WTC11 (cell line): ENCODE data around the gene SAMD1. TPM values are rescaled to one million over a fixed set of nuclear protein-coding genes. Genes with fewer than 3 reads are reported as not detected.

Source experiments
- ATAC-seq: fragments of 200-7000 bp; cut with Tn5 transposase; 2 replicates; pipeline ENCODE4 v1.10.0; 2021; ENCODE audit warnings: mild to moderate bottlenecking, moderate library complexity
- CTCF ChIA-PET: fragments of 300-600 bp; sonication (Branson Sonifier 250); formaldehyde crosslinking; loops from one replicate; lab custom pipeline; 2021; ENCODE audit warnings: antibody characterized with exemption; lab: Charles Lee
- POLR2A ChIA-PET: fragments of 350-600 bp; sonication (Branson Sonifier 250); formaldehyde crosslinking; loops from one replicate; lab custom pipeline; 2021; ENCODE audit warnings: antibody characterized with exemption; lab: Charles Lee
- DNase-seq: peaks from one replicate; pipeline ENCODE4 v3.0.0; 2021; ENCODE audit warnings: low spot score
- H3K27ac Mint-ChIP-seq: 2 replicates; pipeline ENCODE4 v1.8.0; 2021; ENCODE audit warnings: mixed read lengths
- H3K27me3 Mint-ChIP-seq: 2 replicates; pipeline ENCODE4 v1.8.0; 2021; ENCODE audit warnings: low read depth, mild to moderate bottlenecking, moderate library complexity, mixed read lengths
- H3K36me3 Mint-ChIP-seq: 2 replicates; pipeline ENCODE4 v1.8.0; 2021; ENCODE audit warnings: mixed read lengths
- H3K4me1 Mint-ChIP-seq: 2 replicates; pipeline ENCODE4 v1.8.0; 2022; ENCODE audit warnings: mixed read lengths
- H3K4me3 Mint-ChIP-seq: 2 replicates; pipeline ENCODE4 v1.8.0; 2021; ENCODE audit warnings: mild to moderate bottlenecking, moderate library complexity, mixed read lengths
- H3K9me3 Mint-ChIP-seq: 2 replicates; pipeline ENCODE4 v1.8.0; 2021; ENCODE audit warnings: mixed read lengths
- ARID4B ChIP-seq: sonication (generic); formaldehyde crosslinking; IDR thresholded peaks from 2 replicates; pipeline ENCODE4 v1.8.0; 2023; ENCODE audit warnings: missing genetic modification reagents, mild to moderate bottlenecking, borderline replicate concordance
- ATF2 ChIP-seq: sonication (generic); formaldehyde crosslinking; IDR thresholded peaks from 2 replicates; pipeline ENCODE4 v1.8.1; 2022; ENCODE audit warnings: low read depth, missing genetic modification reagents, borderline replicate concordance
- ATF3 ChIP-seq: sonication (generic); formaldehyde crosslinking; conservative IDR thresholded peaks from 2 replicates; pipeline ENCODE4 v1.8.1; 2022; ENCODE audit warnings: mild to moderate bottlenecking, missing genetic modification reagents
- FOXP1 ChIP-seq: sonication (generic); formaldehyde crosslinking; IDR thresholded peaks from 2 replicates; pipeline ENCODE4 v1.8.0; 2022; ENCODE audit warnings: missing genetic modification reagents, mild to moderate bottlenecking, moderate library complexity, borderline replicate concordance
- GRHL2 ChIP-seq: fragments of 250-450 bp; sonication (Bioruptor Pico); IDR thresholded peaks from 2 replicates; pipeline ENCODE4 v1.8.0; 2022; ENCODE audit warnings: mild to moderate bottlenecking, moderate library complexity; ENCODE audit not compliant: insufficient replicate concordance, severe bottlenecking
- MLX ChIP-seq: sonication (generic); formaldehyde crosslinking; IDR thresholded peaks from 2 replicates; pipeline ENCODE4 v1.8.1; 2023; ENCODE audit warnings: mild to moderate bottlenecking, missing genetic modification reagents, moderate library complexity
- MXD4 ChIP-seq: fragments of 250-450 bp; sonication (Bioruptor Pico); IDR thresholded peaks from 2 replicates; pipeline ENCODE4 v1.8.0; 2021; ENCODE audit warnings: mild to moderate bottlenecking, moderate library complexity, borderline replicate concordance
- NFATC4 ChIP-seq: fragments of 250-450 bp; sonication (Bioruptor Pico); IDR thresholded peaks from 2 replicates; pipeline ENCODE4 v1.9.0; 2021; ENCODE audit warnings: mild to moderate bottlenecking
- NR1H2 ChIP-seq: sonication (generic); formaldehyde crosslinking; IDR thresholded peaks from 2 replicates; pipeline ENCODE4 v1.9.0; 2021; ENCODE audit warnings: mild to moderate bottlenecking, moderate library complexity, missing genetic modification reagents
- NR3C1 ChIP-seq: sonication (generic); formaldehyde crosslinking; conservative IDR thresholded peaks from 2 replicates; pipeline ENCODE4 v1.8.1; 2023; ENCODE audit warnings: low read depth, mild to moderate bottlenecking, missing genetic modification reagents
- TEAD1 ChIP-seq: sonication (generic); formaldehyde crosslinking; IDR thresholded peaks from 2 replicates; pipeline ENCODE4 v1.8.0; 2022; ENCODE audit warnings: mild to moderate bottlenecking, missing genetic modification reagents
- ZBTB43 ChIP-seq: sonication (generic); formaldehyde crosslinking; IDR thresholded peaks from 2 replicates; pipeline ENCODE4 v1.8.1; 2023; ENCODE audit warnings: mild to moderate bottlenecking, missing genetic modification reagents
- ZNF232 ChIP-seq: sonication (generic); formaldehyde crosslinking; IDR thresholded peaks from 2 replicates; pipeline ENCODE4 v1.8.0; 2022; ENCODE audit warnings: mild to moderate bottlenecking, missing genetic modification reagents
- ZNF263 ChIP-seq: sonication (generic); formaldehyde crosslinking; IDR thresholded peaks from 2 replicates; pipeline ENCODE4 v1.8.1; 2022; ENCODE audit warnings: low read depth, mild to moderate bottlenecking, moderate library complexity, missing genetic modification reagents
- ZNF317 ChIP-seq: sonication (generic); formaldehyde crosslinking; IDR thresholded peaks from 2 replicates; pipeline ENCODE4 v1.8.1; 2023; ENCODE audit warnings: low read depth, mild to moderate bottlenecking, moderate library complexity, missing genetic modification reagents, borderline replicate concordance
- total RNA-seq: library from RNA; stranded (reverse); gene quantifications from 3 replicates; pipeline ENCODE4 v1.2.3, GENCODE V29; 2021
- TF ChIP-seq, protein P1 (sequence below): sonication (generic); formaldehyde crosslinking; IDR thresholded peaks from 2 replicates; pipeline ENCODE4 v1.8.1; 2023; ENCODE audit warnings: mild to moderate bottlenecking, missing genetic modification reagents, borderline replicate concordance
- TF ChIP-seq, protein P2 (sequence below): fragments of 250-450 bp; sonication (Bioruptor Pico); IDR thresholded peaks from 2 replicates; pipeline ENCODE4 v1.9.0; 2021; ENCODE audit warnings: mild to moderate bottlenecking

SAMD1 gene
- total RNA-seq, 1 experiment from 2014 or later = 116 TPM

GRCh38 chr19:14103310-14103709 is 12.8 kb upstream of the SAMD1 start:
- no peak for TF ChIP-seq MLX (CRISPR knock-in tag)
- TF ChIP-seq ZBTB43 (CRISPR knock-in tag) = no peak
- TF ChIP-seq ZNF263 = no peak
- no peak for TF ChIP-seq ZNF232 (CRISPR knock-in tag)
- TF ChIP-seq FOXP1 (CRISPR knock-in tag) = no peak
- TF ChIP-seq NFATC4 (CRISPR knock-in tag) = no peak
- no peak for TF ChIP-seq ZNF317
- TF ChIP-seq ATF2 (CRISPR knock-in tag) = no peak
- TF ChIP-seq NR3C1 (CRISPR knock-in tag) = no peak
- TF ChIP-seq ARID4B (CRISPR knock-in tag) = no peak
- no peak for TF ChIP-seq MXD4 (CRISPR knock-in tag)
- TF ChIP-seq, all 79 proteins: peak for 0
- ATAC-seq (no peak), DNase-seq (no peak)
- POLR2A ChIA-PET = no interaction called here
- no peaks in the 10 kb centered on the region for H3K27me3 Mint-ChIP-seq
- H3K36me3 Mint-ChIP-seq = no peaks in the 10 kb centered on the region
- H3K9me3 Mint-ChIP-seq = no peaks in the 10 kb centered on the region
- H3K27ac Mint-ChIP-seq = no peak overlapping the region
- no peaks in the 10 kb centered on the region for H3K4me1 Mint-ChIP-seq
- CTCF ChIA-PET = interaction anchor here (1.3 to 1.5 kb wide), 2 partner anchors 9 to 12 kb away, joined by 3 read pairs; a partner anchor contains a TSS
- no peak overlapping the region for H3K4me3 Mint-ChIP-seq

DNA sequence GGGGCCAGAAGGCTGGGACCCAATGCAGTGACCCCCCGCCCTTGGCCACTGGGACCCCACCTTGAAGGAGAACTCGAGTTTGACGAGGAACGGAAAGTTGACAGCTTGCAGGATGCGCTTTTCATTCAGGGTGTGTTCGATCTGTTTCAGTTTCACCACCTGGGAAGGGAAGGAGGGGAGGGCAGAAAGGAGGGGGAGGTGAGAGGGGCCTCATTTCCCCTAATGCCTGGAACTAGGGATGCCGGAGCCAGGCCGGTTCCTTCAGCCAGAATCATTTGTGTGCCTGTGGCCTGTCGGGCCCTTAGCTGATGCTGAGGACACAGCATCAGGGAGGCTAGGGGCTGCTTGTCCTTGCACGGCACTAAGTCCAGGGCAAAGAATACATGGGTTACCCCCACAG is 12.2 kb upstream of the SAMD1 start:
- ATAC-seq = no peak
- Mint-ChIP-seq H3K27me3 (no peaks in the 10 kb centered on the region), H3K4me3 (no peak overlapping the region), H3K27ac (no peak overlapping the region), H3K36me3 (no peaks in the 10 kb centered on the region), H3K9me3 (no peaks in the 10 kb centered on the region), H3K4me1 (no peaks in the 10 kb centered on the region)
- POLR2A ChIA-PET = no interaction called here
- CTCF ChIA-PET = interaction anchor here (1.1 to 1.5 kb wide), 4 partner anchors 9 to 34 kb away, joined by 3 to 4 read pairs (median 3); partner anchors contain the start of gene ASF1B
- no peak for DNase-seq
- TF ChIP-seq, protein P1, sequence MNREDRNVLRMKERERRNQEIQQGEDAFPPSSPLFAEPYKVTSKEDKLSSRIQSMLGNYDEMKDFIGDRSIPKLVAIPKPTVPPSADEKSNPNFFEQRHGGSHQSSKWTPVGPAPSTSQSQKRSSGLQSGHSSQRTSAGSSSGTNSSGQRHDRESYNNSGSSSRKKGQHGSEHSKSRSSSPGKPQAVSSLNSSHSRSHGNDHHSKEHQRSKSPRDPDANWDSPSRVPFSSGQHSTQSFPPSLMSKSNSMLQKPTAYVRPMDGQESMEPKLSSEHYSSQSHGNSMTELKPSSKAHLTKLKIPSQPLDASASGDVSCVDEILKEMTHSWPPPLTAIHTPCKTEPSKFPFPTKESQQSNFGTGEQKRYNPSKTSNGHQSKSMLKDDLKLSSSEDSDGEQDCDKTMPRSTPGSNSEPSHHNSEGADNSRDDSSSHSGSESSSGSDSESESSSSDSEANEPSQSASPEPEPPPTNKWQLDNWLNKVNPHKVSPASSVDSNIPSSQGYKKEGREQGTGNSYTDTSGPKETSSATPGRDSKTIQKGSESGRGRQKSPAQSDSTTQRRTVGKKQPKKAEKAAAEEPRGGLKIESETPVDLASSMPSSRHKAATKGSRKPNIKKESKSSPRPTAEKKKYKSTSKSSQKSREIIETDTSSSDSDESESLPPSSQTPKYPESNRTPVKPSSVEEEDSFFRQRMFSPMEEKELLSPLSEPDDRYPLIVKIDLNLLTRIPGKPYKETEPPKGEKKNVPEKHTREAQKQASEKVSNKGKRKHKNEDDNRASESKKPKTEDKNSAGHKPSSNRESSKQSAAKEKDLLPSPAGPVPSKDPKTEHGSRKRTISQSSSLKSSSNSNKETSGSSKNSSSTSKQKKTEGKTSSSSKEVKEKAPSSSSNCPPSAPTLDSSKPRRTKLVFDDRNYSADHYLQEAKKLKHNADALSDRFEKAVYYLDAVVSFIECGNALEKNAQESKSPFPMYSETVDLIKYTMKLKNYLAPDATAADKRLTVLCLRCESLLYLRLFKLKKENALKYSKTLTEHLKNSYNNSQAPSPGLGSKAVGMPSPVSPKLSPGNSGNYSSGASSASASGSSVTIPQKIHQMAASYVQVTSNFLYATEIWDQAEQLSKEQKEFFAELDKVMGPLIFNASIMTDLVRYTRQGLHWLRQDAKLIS (CRISPR knock-in tag) = no peak
- TF ChIP-seq, protein P2, sequence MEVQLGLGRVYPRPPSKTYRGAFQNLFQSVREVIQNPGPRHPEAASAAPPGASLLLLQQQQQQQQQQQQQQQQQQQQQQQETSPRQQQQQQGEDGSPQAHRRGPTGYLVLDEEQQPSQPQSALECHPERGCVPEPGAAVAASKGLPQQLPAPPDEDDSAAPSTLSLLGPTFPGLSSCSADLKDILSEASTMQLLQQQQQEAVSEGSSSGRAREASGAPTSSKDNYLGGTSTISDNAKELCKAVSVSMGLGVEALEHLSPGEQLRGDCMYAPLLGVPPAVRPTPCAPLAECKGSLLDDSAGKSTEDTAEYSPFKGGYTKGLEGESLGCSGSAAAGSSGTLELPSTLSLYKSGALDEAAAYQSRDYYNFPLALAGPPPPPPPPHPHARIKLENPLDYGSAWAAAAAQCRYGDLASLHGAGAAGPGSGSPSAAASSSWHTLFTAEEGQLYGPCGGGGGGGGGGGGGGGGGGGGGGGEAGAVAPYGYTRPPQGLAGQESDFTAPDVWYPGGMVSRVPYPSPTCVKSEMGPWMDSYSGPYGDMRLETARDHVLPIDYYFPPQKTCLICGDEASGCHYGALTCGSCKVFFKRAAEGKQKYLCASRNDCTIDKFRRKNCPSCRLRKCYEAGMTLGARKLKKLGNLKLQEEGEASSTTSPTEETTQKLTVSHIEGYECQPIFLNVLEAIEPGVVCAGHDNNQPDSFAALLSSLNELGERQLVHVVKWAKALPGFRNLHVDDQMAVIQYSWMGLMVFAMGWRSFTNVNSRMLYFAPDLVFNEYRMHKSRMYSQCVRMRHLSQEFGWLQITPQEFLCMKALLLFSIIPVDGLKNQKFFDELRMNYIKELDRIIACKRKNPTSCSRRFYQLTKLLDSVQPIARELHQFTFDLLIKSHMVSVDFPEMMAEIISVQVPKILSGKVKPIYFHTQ (CRISPR knock-in tag) = no peak
- TF ChIP-seq ZNF232 (CRISPR knock-in tag) = no peak
- no peak for TF ChIP-seq TEAD1
- TF ChIP-seq FOXP1 (CRISPR knock-in tag) = no peak
- TF ChIP-seq GRHL2 (CRISPR knock-in tag) = no peak
- TF ChIP-seq ATF3 (CRISPR knock-in tag) = no peak
- TF ChIP-seq NR1H2 (CRISPR knock-in tag) = no peak
